Measurements from ENCODE around the gene SEC16A.

SEC16A gene

GRCh38 chr9:136424750-136425362 is 58.0 kb downstream of the SEC16A start:
- Histone ChIP-seq H3K36me3 (ENCODE audit: insufficient read depth, low read length) (peaks cover 63% of the 10 kb centered on the region), H3K27me3 (ENCODE audit: insufficient read depth, low read length) (no peaks in the 10 kb centered on the region), H3K9me3 (ENCODE audit: low read length) (no peaks in the 10 kb centered on the region), H2AFZ (ENCODE audit: low read depth, low read length) (no peak overlapping the region), H3K4me3 (ENCODE audit: low read length) (no peak overlapping the region), H3K4me1 (ENCODE audit: insufficient read depth, low read length) (no peaks in the 10 kb centered on the region)

GRCh38 chr9:136423432-136424146 is 59.3 kb downstream of the SEC16A start:
- Histone ChIP-seq H3K9me3 (ENCODE audit: low read length) (no peaks in the 10 kb centered on the region), H3K36me3 (ENCODE audit: insufficient read depth, low read length) (peaks cover 60% of the 10 kb centered on the region), H3K4me1 (ENCODE audit: insufficient read depth, low read length) (no peaks in the 10 kb centered on the region), H3K27me3 (ENCODE audit: insufficient read depth, low read length) (no peaks in the 10 kb centered on the region), H3K4me3 (ENCODE audit: low read length) (no peak overlapping the region), H2AFZ (ENCODE audit: low read depth, low read length) (no peak overlapping the region)

- Histone ChIP-seq H3K4me3 (ENCODE audit: low read length) (no peak overlapping the region), H3K4me1 (ENCODE audit: insufficient read depth, low read length) (no peaks in the 10 kb centered on the region), H2AFZ (ENCODE audit: low read depth, low read length) (no peak overlapping the region), H3K36me3 (ENCODE audit: insufficient read depth, low read length) (peaks cover 66% of the 10 kb centered on the region), H3K9me3 (ENCODE audit: low read length) (no peaks in the 10 kb centered on the region), H3K27me3 (ENCODE audit: insufficient read depth, low read length) (no peaks in the 10 kb centered on the region)
These were observed 60.0 kb downstream of the SEC16A start for GRCh38 chr9:136422876-136423275.

GRCh38 chr9:136421791-136422190 is 61.0 kb downstream of the SEC16A start:
- Histone ChIP-seq H2AFZ (ENCODE audit: low read depth, low read length) (no peak overlapping the region), H3K27me3 (ENCODE audit: insufficient read depth, low read length) (no peaks in the 10 kb centered on the region), H3K36me3 (ENCODE audit: insufficient read depth, low read length) (peaks cover 71% of the 10 kb centered on the region), H3K4me1 (ENCODE audit: insufficient read depth, low read length) (no peaks in the 10 kb centered on the region), H3K4me3 (ENCODE audit: low read length) (no peak overlapping the region), H3K9me3 (ENCODE audit: low read length) (no peaks in the 10 kb centered on the region)

DNA sequence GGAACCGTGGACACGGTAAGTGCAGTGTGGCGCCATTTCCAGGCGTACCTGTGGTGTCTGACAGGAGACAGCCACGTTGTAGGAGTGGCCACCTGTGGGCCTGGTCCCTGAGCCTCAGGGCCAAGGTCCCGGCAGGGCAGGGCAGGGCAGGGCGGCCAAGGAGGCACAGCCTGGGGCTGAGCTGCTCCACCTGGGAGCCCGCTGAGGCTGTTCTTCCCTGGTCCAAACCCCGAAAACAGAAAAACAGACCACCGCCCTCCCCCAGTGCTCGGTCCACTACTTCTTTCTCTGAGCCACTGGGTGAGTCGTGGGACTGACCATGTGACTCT is 63.8 kb downstream of the SEC16A start:
- Histone ChIP-seq H3K4me3 (ENCODE audit: low read length) (no peak overlapping the region), H2AFZ (ENCODE audit: low read depth, low read length) (no peak overlapping the region), H3K27me3 (ENCODE audit: insufficient read depth, low read length) (no peaks in the 10 kb centered on the region), H3K4me1 (ENCODE audit: insufficient read depth, low read length) (no peaks in the 10 kb centered on the region), H3K36me3 (ENCODE audit: insufficient read depth, low read length) (peaks cover 84% of the 10 kb centered on the region), H3K9me3 (ENCODE audit: low read length) (no peaks in the 10 kb centered on the region)

- peaks cover 85% of the 10 kb centered on the region for H3K36me3 ChIP-seq (ENCODE audit: insufficient read depth, low read length)
- no peak overlapping the region for H2AFZ ChIP-seq (ENCODE audit: low read depth, low read length)
- no peaks in the 10 kb centered on the region for H3K27me3 ChIP-seq (ENCODE audit: insufficient read depth, low read length)
- no peaks in the 10 kb centered on the region for H3K9me3 ChIP-seq (ENCODE audit: low read length)
- H3K4me1 ChIP-seq (ENCODE audit: insufficient read depth, low read length) = no peaks in the 10 kb centered on the region
- no peak overlapping the region for H3K4me3 ChIP-seq (ENCODE audit: low read length)
These were observed 64.4 kb downstream of the SEC16A start for GRCh38 chr9:136418182-136419091.

DNA sequence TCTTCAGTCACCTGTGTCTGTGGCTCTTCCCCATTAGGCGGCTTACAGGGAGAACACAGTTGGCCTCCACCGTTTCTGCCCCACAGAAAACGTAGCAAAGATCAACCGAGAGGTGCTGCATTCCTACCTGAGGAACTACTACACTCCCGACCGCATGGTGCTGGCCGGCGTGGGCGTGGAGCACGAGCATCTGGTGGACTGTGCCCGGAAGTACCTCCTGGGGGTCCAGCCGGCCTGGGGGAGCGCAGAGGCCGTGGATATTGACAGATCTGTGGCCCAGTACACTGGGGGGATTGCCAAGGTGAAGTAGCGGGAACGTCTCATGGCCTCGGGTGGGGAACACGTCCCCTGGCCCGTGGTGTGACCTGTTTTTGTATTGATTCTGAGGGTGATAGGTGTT is 65.9 kb downstream of the SEC16A start:
- peaks cover 83% of the 10 kb centered on the region for H3K36me3 ChIP-seq (ENCODE audit: insufficient read depth, low read length)
- no peak overlapping the region for H3K4me3 ChIP-seq (ENCODE audit: low read length)
- H2AFZ ChIP-seq (ENCODE audit: low read depth, low read length) = no peak overlapping the region
- H3K27me3 ChIP-seq (ENCODE audit: insufficient read depth, low read length) = no peaks in the 10 kb centered on the region
- no peaks in the 10 kb centered on the region for H3K9me3 ChIP-seq (ENCODE audit: low read length)
- H3K4me1 ChIP-seq (ENCODE audit: insufficient read depth, low read length) = peaks cover 1% of the 10 kb centered on the region

GRCh38 chr9:136416427-136416826 is 66.4 kb downstream of the SEC16A start:
- no peak overlapping the region for H3K4me3 ChIP-seq (ENCODE audit: low read length)
- no peaks in the 10 kb centered on the region for H3K27me3 ChIP-seq (ENCODE audit: insufficient read depth, low read length)
- H3K4me1 ChIP-seq (ENCODE audit: insufficient read depth, low read length) = peaks cover 6% of the 10 kb centered on the region
- no peak overlapping the region for H2AFZ ChIP-seq (ENCODE audit: low read depth, low read length)
- H3K36me3 ChIP-seq (ENCODE audit: insufficient read depth, low read length) = peaks cover 79% of the 10 kb centered on the region
- H3K9me3 ChIP-seq (ENCODE audit: low read length) = no peaks in the 10 kb centered on the region

GRCh38 chr9:136412962-136413361 is 69.9 kb downstream of the SEC16A start:
- Histone ChIP-seq H3K4me3 (ENCODE audit: low read length) (no peak overlapping the region), H2AFZ (ENCODE audit: low read depth, low read length) (no peak overlapping the region), H3K9me3 (ENCODE audit: low read length) (no peaks in the 10 kb centered on the region), H3K4me1 (ENCODE audit: insufficient read depth, low read length) (peaks cover 17% of the 10 kb centered on the region), H3K36me3 (ENCODE audit: insufficient read depth, low read length) (peaks cover 55% of the 10 kb centered on the region), H3K27me3 (ENCODE audit: insufficient read depth, low read length) (no peaks in the 10 kb centered on the region)

GRCh38 chr9:136411378-136411777 is 71.5 kb downstream of the SEC16A start:
- Histone ChIP-seq H3K27me3 (ENCODE audit: insufficient read depth, low read length) (no peaks in the 10 kb centered on the region), H3K4me3 (ENCODE audit: low read length) (peak overlapping the region; percentile 96), H3K36me3 (ENCODE audit: insufficient read depth, low read length) (peaks cover 50% of the 10 kb centered on the region)

DNA sequence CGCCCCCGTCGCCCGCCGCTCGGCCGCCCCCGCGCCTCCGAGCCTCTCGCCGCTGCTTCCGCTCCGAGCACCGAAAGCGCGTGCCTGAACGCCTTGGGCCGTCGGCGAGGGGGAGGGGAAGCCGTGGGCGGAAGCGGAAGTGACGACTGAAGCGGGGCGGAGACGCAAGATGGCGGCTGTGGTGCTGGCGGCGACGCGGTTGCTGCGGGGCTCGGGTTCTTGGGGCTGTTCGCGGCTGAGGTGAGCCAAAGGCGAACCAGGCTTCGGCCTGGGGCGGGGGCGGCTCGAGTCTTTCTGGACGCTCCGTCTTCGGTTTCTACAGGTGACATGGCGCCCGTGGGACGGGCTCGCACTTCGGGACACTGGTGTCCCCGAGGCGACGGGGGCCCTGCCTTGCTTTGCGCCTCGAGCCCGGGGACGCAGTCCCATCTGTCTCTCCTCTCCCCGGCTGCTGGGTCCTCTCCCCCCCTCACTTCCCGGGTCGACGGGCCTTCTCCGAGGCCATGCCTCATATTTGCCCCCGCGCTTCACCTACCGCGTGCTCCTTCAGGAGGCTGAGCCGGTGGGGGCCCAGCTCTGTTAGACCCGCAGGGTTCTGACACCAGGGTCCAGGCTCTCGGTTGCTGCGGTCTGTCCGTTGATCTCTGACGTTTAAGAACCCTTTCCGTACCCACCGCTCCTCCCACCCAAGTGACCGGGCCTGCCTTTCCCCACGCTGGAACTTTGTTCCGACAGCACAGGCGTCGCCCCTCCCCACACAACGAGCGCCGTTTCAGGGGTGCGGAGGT is 72.1 kb downstream of the SEC16A start, which contains the start of the genes ENTR1 and PMPCA:
Gene ENTR1 (minus strand): TSS at position 115 of the 788 bp plus-strand sequence. CDS start 217 bp downstream, outside the sequence.
Gene PMPCA (plus strand): TSS at position 159 of the 788 bp plus-strand sequence. CDS start 11 bp downstream, at position 170.
- peaks cover 46% of the 10 kb centered on the region for H3K36me3 ChIP-seq (ENCODE audit: insufficient read depth, low read length)

More at GRCh38 chr9:136411378-136411777, 71.5 kb downstream of the SEC16A start:
- peaks cover 17% of the 10 kb centered on the region for H3K4me1 ChIP-seq (ENCODE audit: insufficient read depth, low read length)
- no peak overlapping the region for H2AFZ ChIP-seq (ENCODE audit: low read depth, low read length)
- H3K9me3 ChIP-seq (ENCODE audit: low read length) = no peaks in the 10 kb centered on the region

GRCh38 chr9:136409557-136410455 is 73.0 kb downstream of the SEC16A start:
- peak overlapping the region; percentile 96 for H3K4me3 ChIP-seq (ENCODE audit: low read length)
- H3K9me3 ChIP-seq (ENCODE audit: low read length) = no peaks in the 10 kb centered on the region
- no peaks in the 10 kb centered on the region for H3K27me3 ChIP-seq (ENCODE audit: insufficient read depth, low read length)
- H2AFZ ChIP-seq (ENCODE audit: low read depth, low read length) = no peak overlapping the region
- H3K4me1 ChIP-seq (ENCODE audit: insufficient read depth, low read length) = peaks cover 17% of the 10 kb centered on the region
- H3K36me3 ChIP-seq (ENCODE audit: insufficient read depth, low read length) = peaks cover 49% of the 10 kb centered on the region

More for the DNA sequence above, 72.1 kb downstream of the SEC16A start, which contains the start of the genes ENTR1 and PMPCA:
- no peaks in the 10 kb centered on the region for H3K9me3 ChIP-seq (ENCODE audit: low read length)
- no peak within 1 kb of the TSS for H2AFZ ChIP-seq (ENCODE audit: low read depth, low read length)
- H3K27me3 ChIP-seq (ENCODE audit: insufficient read depth, low read length) = no peaks in the 10 kb centered on the region
- peak within 1 kb of the TSS; percentile 96 for H3K4me3 ChIP-seq (ENCODE audit: low read length)
- peaks cover 17% of the 10 kb centered on the region for H3K4me1 ChIP-seq (ENCODE audit: insufficient read depth, low read length)
